ENCODE results near the gene OCA2.

DNA sequence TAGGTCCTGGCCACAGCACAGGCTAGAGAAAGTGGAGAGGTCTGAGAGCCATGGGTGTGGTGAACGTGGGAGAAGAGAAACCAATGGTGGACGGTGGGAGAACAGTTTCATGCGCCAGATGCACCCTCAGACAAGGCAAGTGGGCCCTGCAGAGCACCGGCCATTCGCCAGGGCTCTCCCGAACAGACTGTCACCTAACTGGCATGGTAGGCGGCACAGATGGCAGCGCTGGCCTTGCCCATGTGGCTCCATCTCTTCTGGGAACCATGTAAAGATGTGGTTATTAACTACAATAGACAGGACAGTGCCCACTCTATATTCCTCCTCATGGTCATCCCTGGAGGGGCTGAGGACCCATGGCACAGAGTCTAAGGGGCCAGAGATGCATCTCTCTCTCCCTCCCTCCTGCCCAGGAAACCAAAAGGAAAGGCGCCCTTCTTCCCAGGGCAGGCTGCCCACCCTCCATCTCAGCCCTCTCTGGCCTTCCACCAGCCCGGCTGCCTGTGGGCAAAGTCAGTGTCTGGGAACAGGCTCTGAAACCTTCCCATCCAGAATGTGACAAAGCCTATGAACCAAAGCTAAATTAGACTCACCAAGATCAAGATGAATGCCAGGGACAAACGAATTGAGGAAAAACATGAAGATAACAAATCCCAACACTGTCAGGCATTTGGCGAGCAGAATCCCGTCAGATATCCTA lies 147.8 kb downstream of the OCA2 start:
- TF ChIP-seq, protein P1, sequence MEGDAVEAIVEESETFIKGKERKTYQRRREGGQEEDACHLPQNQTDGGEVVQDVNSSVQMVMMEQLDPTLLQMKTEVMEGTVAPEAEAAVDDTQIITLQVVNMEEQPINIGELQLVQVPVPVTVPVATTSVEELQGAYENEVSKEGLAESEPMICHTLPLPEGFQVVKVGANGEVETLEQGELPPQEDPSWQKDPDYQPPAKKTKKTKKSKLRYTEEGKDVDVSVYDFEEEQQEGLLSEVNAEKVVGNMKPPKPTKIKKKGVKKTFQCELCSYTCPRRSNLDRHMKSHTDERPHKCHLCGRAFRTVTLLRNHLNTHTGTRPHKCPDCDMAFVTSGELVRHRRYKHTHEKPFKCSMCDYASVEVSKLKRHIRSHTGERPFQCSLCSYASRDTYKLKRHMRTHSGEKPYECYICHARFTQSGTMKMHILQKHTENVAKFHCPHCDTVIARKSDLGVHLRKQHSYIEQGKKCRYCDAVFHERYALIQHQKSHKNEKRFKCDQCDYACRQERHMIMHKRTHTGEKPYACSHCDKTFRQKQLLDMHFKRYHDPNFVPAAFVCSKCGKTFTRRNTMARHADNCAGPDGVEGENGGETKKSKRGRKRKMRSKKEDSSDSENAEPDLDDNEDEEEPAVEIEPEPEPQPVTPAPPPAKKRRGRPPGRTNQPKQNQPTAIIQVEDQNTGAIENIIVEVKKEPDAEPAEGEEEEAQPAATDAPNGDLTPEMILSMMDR (IDR thresholded peaks at IDR 0.05), result no peak
- TF ChIP-seq POLR2A (IDR thresholded peaks at IDR 0.05), result no peak

Data from vagina (tissue), 2 donors.